Esophagus squamous epithelium (tissue), 5 donors: ENCODE results near the gene CENPM. TPM values are rescaled to one million over a fixed set of nuclear protein-coding genes. Genes with fewer than 3 reads are reported as not detected.

Experiments
- DNase-seq: peaks from one replicate; lab custom pipeline; 2025; lab: John Stamatoyannopoulos, UW
- H3K27ac ChIP-seq, 4 donors: fragments of 200-600 bp; sonication (generic); one replicate each; pipeline ENCODE4 v1.5.1; 2016 to 2019; ENCODE audit warnings: mild to moderate bottlenecking in 1 of 4
- H3K27me3 ChIP-seq, 4 donors: fragments of 200-600 bp; sonication (generic); 1 replicate in 3 of 4; 2 replicates in 1 of 4; pipeline versions ENCODE4 v1.5.1 to v1.6.0; 2017 to 2021; ENCODE audit warnings: antibody characterized with exemption in 1 of 4
- H3K36me3 ChIP-seq, 3 donors: fragments of 200-600 bp; sonication (generic); one replicate each; pipeline ENCODE4 v1.5.1; 2016 to 2019
- H3K4me1 ChIP-seq, 3 donors: fragments of 200-600 bp; sonication (generic); one replicate each; pipeline ENCODE4 v1.5.1; 2017 to 2019
- H3K4me3 ChIP-seq, 4 donors: fragments of 200-600 bp; sonication (generic); 1 replicate in 3 of 4; 2 replicates in 1 of 4; pipeline ENCODE4 v1.5.1; 2016 to 2019; ENCODE audit warnings: mild to moderate bottlenecking in 2 of 4, moderate library complexity in 1 of 4
- H3K9me3 ChIP-seq, 3 donors: fragments of 200-600 bp; sonication (generic); one replicate each; pipeline ENCODE4 v1.5.1; 2016 to 2019
- POLR2A ChIP-seq, 4 donors: fragments of 450-650 bp; IDR thresholded peaks; one replicate each; pipeline ENCODE4 v1.6.1; 2017; ENCODE audit warnings: antibody characterized with exemption in 4 of 4, mild to moderate bottlenecking in 4 of 4, moderate library complexity in 3 of 4
- WGBS, 2 donors: methylation state at CpG; one replicate each; pipeline ENCODE4 v1.1.5; 2018; 5-methylcytosine and 5-hydroxymethylcytosine counted together
- intact Hi-C: fragments of 100-400 bp; cut with DNase I; formaldehyde crosslinking; loops from one replicate; pipeline ENCODE4 v1.15.0; 2022
- total RNA-seq, 4 donors: library from RNA; depleted of rRNA; stranded (reverse); fragments of >200 nt; gene quantifications; one replicate each; pipeline ENCODE4 v1.1.0, GENCODE V29; 2016
- TF ChIP-seq, protein P1 (sequence below), 6 experiments: fragments of 450-650 bp in 4 of 6; fragments of 200-600 bp in 2 of 6; sonication (generic) in 2 of 6; IDR thresholded peaks; one replicate each; pipeline ENCODE4 v1.5.1; 2016 to 2019; ENCODE audit warnings: antibody characterized with exemption in 6 of 6, mild to moderate bottlenecking in 4 of 6, moderate library complexity in 4 of 6
- donor health status: DM: yes; HTN: yes; CAD: no.

The CENPM gene
- total RNA-seq, 4 donors from 2014 or later: 6.9 to 12.6 (median 10.5) TPM

DNA sequence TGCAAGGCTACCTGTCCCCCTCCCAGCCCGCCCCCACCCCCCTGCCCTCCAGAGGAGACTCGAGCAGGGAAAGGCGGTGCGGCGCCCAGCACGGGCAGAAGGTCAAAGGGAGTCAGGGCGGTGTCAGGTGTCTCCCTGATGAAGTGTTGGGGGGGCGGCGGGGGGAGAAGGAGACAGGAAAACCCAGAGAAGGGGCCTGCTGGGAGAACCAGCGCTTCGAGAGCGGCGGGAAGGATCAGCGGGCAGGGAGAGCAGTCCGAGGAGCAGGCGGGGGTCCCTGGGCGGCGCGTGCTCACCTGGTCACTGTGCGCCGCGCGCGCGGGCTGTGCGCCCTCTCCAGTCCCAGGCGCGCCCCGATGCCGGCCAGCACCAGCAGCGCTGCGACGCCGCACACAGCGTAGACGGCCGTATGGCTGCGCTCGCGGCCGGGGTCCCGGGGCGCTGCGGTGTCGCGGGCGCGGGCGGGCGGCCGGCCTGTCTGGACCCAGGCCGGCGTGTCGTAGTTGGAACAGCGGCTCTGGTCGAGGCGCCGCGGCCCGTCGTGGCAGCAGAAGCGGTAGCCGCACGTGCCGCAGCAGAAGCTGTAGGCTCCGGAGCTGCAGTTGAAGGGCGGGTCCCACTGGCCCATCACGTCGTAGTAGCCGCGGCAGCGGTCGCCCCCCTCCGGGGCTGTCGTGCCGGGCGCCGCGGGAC lies 33.0 kb downstream of the CENPM start:
- Histone ChIP-seq H3K4me3 (peak overlapping the region in 2 of 4 donors; percentile 52 to 68), H3K9me3 (no peaks in the 10 kb centered on the region)
- WGBS, 2 donors: 7 to 12% methylated on average over 9 to 19 of the region's 79 CpGs

DNA sequence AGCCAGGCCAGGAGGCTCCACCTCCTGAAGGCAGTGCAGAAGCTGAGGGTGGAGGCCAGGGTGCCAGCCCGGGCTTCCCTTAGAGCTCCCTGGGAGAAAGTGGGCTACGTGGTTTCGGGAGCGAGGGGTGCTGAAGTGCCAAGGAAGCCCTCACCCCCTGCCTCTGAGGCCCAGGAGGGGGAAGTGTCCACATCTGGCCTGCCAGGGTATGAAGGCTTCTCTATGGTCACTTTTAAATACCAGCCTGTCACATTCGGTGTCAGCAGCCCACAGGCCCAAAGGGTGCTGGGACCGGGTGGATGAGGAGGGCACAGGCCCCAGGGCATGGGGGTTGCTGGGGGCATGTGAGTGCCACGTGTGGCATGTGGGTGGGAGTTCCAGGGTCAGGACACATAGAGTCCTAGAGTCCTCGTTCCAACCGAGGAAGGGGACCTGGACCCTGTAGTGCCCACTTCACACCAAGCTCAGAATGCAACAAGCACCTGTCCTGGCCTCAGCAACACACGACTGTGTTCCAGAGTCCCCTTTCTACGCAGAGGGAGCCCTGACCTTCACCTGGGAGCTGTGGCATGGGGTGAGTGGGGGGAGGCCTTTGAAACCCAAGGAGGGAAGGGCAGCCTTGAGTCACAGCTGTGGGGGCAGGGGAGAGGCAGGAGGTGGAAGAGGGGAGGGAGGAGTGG lies 33.8 kb downstream of the CENPM start:
- WGBS, 2 donors: 37 to 68% methylated on average over 2 to 4 of the region's 11 CpGs
- no peaks in the 10 kb centered on the region for H3K36me3 ChIP-seq
- peaks cover 29 to 95% (median 41%) of the 10 kb centered on the region in 4 donors for H3K27me3 ChIP-seq
- no peak for TF ChIP-seq POLR2A (IDR thresholded peaks at IDR 0.05)
- TF ChIP-seq, protein P1, sequence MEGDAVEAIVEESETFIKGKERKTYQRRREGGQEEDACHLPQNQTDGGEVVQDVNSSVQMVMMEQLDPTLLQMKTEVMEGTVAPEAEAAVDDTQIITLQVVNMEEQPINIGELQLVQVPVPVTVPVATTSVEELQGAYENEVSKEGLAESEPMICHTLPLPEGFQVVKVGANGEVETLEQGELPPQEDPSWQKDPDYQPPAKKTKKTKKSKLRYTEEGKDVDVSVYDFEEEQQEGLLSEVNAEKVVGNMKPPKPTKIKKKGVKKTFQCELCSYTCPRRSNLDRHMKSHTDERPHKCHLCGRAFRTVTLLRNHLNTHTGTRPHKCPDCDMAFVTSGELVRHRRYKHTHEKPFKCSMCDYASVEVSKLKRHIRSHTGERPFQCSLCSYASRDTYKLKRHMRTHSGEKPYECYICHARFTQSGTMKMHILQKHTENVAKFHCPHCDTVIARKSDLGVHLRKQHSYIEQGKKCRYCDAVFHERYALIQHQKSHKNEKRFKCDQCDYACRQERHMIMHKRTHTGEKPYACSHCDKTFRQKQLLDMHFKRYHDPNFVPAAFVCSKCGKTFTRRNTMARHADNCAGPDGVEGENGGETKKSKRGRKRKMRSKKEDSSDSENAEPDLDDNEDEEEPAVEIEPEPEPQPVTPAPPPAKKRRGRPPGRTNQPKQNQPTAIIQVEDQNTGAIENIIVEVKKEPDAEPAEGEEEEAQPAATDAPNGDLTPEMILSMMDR (IDR thresholded peaks at IDR 0.05): no peak
- no peak overlapping the region for H3K4me3 ChIP-seq
- no peak for DNase-seq
- peaks cover 21 to 62% (median 38%) of the 10 kb centered on the region in 3 donors for H3K4me1 ChIP-seq
- intact Hi-C loops: no loop called here
- no peaks in the 10 kb centered on the region for H3K9me3 ChIP-seq
- no peak overlapping the region for H3K27ac ChIP-seq

More for the DNA sequence above, 33.0 kb downstream of the CENPM start:
- Histone ChIP-seq H3K4me1 (peaks cover 22 to 62% (median 40%) of the 10 kb centered on the region in 3 donors), H3K36me3 (no peaks in the 10 kb centered on the region), H3K27ac (no peak overlapping the region), H3K27me3 (peaks cover 29 to 100% (median 41%) of the 10 kb centered on the region in 4 donors)
- no peak for DNase-seq
- intact Hi-C loops: no loop called here
- TF ChIP-seq, protein P1 (IDR thresholded peaks at IDR 0.05): no peak
- no peak for TF ChIP-seq POLR2A (IDR thresholded peaks at IDR 0.05)

DNA sequence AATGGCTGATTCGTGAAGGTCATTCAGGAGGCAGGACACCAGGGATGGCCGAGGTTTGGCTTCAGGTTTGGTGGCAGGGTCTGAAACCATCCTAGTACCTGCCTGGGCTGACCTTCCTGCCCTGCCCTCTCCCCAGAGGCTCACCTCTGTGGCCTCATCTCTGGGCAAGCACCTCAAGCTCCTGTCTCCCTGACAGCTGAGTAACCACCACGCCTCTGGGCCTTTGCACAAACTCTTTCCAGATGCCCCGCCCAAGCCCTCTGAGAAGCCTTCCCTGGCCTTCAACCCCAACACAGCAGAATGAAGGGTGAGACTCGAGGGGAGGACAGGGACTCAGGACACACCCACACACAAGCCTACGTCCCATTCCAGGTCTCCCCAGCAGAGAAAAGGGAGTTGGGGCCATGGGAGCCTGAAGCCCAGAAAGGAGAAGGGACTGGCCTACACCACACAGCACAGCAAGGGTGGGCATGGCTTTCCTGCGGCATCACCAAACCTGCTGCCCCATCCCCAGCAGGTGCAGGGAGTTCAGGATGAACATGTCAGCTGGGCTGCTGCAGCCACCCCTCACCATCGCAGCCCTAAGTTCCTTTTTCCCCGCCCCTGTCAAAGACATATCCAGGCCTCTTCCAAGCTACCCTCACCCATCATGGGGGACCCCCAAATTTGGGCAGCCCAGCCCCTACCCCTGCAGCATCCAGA lies 34.5 kb downstream of the CENPM start:
- H3K27ac ChIP-seq: no peak overlapping the region
- no peak overlapping the region for H3K4me3 ChIP-seq
- TF ChIP-seq, protein P1 (IDR thresholded peaks at IDR 0.05): no peak
- no peak for TF ChIP-seq POLR2A (IDR thresholded peaks at IDR 0.05)
- peaks cover 29 to 89% (median 41%) of the 10 kb centered on the region in 4 donors for H3K27me3 ChIP-seq
- H3K36me3 ChIP-seq: peaks cover 0 to 5% (median 0%) of the 10 kb centered on the region in 3 donors
- H3K9me3 ChIP-seq: no peaks in the 10 kb centered on the region
- intact Hi-C loops: no loop called here
- H3K4me1 ChIP-seq: peaks cover 18 to 60% (median 38%) of the 10 kb centered on the region in 3 donors
- no peak for DNase-seq
- WGBS, 2 donors: 68 to 80% methylated on average over 1 to 3 of the region's 9 CpGs

DNA sequence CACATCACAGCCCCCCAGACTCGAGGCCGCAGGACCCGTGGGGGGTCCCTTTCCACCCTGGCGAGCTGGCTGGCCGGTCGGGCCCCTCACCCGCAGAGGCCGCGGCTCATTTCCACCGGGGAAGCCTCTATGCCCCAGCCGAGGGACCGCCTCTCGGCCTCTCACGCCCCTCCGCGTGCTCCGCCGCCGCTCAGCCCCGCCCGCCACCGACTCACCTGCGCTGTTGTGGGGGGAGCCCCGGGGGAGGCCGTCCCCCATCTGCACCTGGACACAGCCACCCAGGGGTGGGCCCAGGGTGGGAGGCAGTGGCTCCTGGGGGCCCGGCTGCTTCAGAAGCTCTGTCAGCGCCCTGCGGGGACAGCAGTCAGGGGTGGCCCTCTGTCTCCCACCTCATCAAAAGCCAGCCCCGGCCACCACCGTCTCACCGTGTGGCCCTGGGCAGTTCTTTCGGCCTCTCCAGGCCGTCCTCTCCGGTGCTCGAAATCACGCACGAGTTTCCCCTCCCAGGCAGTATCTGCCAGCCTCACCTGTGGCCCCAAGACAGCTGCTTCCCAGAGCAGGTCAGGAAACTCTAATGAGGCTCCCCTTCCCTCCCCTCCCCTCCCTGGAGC lies 35.8 kb downstream of the CENPM start:
- no peak for DNase-seq
- TF ChIP-seq, protein P1 (IDR thresholded peaks at IDR 0.05): no peak
- no peak for TF ChIP-seq POLR2A (IDR thresholded peaks at IDR 0.05)
- Histone ChIP-seq H3K9me3 (no peaks in the 10 kb centered on the region), H3K27ac (no peak overlapping the region), H3K4me1 (peaks cover 18 to 59% (median 38%) of the 10 kb centered on the region in 3 donors), H3K4me3 (peak overlapping the region; percentile 11 to 63 (median 28)), H3K36me3 (peaks cover 2 to 19% (median 7%) of the 10 kb centered on the region in 3 donors), H3K27me3 (peaks cover 29 to 75% (median 38%) of the 10 kb centered on the region in 4 donors)
- WGBS, 2 donors: 30% methylated on average over 5 of the region's 37 CpGs; no CpG with 5 or more reads in 1 of the 2 donors
- intact Hi-C loops: no loop called here
